GM18502 (cell line): ENCODE data around the gene CACHD1.
"Not testable (repeated sequence)": the region's sequence is repeated elsewhere in the genome, so short reads cannot be mapped to it uniquely, and the experiment has no call there.

Source experiments
- ATAC-seq: cut with Tn5 transposase; IDR thresholded peaks from one replicate; pipeline ENCODE4 v1.9.1; 2021; ENCODE audit warnings: mild to moderate bottlenecking; ENCODE audit not compliant: unreplicated experiment, poor library complexity

Gene CACHD1

DNA sequence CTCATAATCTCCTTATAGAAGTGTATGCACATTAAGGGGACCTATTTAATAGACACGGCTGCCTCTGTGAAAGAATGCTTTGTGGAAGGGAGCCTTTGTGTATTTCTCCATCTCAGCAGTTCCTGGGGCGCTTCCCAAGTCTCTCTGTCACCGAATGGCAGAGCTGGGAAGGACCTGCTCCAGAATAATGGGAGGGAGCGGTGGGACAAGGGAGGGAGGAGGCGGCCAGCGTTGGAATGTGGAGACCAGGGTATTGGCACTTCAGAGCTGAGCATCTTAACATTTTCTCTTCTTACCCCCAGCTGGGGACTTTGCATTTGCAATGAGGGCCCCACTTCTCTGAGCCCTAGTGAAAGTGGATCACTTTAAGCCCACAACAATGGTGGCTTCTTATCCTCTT is 23.9 kb downstream of the CACHD1 start:
- ATAC-seq, result no peak

DNA sequence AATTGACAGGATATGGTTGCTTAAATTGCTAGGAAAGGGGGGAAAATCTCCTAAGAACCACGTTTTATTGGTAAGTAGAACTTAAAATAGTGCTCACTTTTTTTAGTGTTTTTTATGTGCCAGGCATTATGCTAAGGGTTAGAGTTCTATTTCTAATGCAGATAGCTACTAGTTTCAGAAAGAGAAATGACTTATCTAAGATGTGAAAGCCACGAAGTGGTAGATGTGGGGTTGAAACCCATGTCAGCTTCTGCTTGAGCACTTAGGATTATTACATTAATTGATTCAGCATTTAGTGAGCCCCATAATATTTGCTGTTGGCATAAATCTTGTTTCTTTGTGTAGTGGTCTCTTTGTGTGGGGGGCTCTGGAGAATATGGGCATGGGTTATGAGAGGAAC is 24.7 kb downstream of the CACHD1 start:
- no peak for ATAC-seq

DNA sequence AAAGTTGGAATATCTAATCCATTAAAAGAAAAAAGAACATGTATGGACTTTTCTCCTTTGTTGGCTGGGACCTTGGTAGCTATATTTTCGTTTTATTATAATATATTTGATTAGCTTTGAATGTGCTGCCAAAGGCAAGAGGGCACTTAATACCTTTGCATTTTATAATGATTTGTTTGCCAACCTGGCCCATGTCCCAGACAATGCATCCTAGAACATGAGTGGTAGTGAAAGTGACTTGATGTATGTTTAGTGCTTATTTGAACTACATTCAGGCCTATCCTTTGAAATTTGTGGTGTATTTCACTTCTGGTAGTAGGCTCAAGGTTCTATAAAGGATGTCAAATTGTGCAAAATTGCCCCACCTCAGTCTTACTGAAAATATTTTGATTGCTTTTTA is 25.9 kb downstream of the CACHD1 start:
- no peak for ATAC-seq

DNA sequence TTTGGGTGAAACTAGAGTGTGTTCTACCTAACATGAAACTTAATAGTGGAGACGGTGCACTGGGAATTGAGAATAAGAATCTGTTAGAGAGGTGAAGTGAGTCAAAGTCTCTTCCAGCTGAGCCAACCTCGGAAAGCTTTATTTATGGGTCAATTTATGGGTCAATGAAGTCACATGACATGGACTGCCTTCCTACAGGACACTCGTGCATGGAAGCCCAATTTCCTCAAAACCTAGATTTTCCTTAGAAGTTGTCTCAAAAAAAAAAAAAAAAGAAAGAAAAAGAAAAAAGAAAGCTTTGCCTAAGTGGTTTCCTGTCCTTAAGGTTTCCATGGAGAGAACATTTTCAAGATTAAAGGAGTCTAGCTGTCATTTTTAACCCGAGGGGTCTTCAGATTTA is 26.7 kb downstream of the CACHD1 start:
- ATAC-seq, result no peak

DNA sequence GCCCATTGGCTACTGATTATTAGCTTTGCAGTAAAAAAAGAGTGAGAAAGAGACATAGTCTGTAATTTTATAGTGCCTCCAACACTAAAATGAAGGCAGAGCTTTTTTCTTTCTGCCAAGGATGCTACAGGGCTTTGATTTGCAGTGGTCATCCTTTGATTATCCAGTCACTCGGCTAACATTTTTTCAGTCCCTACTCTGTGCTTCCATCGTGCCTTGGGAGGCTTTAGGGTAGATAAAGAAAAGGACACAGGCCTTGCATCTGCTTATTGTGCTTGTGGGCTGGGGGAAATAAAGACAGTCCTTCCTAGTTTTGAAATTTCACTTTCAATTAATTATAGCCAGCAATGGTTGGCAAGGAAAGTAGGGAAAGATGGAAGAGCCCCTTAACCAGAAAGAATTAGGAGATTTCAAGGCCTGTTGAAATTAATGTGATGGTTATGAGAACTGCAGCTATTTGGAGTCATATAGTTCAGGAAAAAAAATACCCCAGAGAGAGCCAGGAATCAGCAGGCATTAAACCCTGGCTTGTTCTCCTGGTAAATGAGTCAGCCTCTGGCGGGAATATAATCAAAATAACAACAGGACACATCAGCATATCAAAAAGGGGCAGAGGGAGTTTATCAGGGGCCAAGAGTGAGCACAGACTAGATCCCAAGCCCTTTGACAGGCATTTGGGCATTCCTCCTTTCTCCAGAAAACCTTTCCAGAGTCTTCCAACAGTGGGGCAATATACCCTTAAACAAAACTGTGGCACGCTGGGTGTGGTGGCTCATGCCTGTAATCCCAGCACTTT is 27.4 kb downstream of the CACHD1 start:
- no peak for ATAC-seq

DNA sequence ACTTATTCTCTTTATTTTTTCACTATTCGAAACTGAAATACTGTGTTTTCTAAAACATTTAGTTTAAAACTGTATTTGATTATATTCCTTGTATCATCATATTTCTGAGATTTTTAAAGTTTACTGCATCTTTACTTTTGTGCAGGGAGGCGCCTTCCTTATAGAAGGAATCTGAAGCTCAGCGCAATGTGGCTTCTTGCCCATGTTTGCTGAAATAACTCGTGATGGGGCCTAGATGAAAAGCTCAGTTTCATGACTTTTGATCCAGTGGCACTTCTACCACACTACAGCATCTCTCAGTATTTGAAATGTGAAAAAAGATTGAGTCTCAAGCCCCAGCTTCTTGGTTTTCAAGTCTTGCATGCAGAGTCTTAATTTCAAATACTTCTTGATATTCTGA is 28.4 kb downstream of the CACHD1 start:
- no peak for ATAC-seq

DNA sequence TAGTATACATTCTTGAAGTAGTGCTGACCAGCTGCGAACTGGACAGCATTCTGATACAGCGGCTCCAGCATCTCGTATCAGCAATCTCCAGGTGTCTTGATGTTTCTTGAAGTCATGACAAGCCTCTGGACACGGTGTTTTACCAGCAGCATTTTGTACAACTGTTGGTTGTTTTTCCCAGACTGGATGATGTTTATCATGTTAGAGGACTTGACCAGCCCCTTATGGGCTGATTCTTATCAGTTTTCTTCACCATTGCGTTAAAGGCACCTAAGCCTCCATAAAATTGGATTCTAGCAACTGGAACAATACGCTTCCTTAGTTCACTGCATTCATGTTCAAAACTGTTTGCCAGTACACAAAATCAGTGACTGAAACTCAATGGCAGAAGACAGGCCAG is 29.1 kb downstream of the CACHD1 start:
- no peak for ATAC-seq

DNA sequence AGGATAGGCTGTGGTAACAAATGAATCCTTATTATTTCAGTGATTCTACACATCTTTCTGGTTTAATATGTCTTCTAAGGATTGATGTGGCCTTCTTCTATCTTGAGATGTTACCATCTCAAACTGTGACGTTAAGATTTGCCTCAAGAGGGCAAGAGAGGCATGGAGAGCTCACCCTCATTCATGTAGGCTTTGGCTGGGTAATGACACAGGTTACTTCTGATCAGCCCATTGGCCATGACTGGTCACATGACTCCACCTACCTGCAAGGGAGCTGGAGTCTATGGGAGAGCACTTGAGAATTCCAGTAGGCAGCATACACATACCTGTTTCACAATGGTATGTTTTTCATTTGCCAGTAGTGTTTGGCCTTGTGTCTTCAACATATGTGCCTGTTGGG is 30.0 kb downstream of the CACHD1 start:
- no peak for ATAC-seq

DNA sequence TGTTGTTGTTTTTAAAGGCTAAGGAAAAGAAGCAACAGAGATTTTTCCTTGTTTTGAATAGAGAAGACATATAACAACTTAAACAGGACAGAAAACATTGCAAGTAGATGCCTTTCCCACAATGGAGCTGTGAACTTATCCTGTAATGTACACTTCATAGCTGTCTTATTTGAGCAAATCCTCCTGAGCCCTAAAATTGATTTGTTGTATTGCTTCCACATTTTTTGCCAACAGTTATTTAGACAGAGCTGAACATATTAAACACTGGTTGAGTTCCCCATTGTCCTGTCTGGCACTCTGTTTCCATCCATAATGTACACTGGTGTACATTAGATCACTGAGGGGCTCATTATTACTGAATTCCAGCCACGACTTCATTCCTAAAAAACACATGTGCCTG is 32.2 kb downstream of the CACHD1 start:
- no peak for ATAC-seq

DNA sequence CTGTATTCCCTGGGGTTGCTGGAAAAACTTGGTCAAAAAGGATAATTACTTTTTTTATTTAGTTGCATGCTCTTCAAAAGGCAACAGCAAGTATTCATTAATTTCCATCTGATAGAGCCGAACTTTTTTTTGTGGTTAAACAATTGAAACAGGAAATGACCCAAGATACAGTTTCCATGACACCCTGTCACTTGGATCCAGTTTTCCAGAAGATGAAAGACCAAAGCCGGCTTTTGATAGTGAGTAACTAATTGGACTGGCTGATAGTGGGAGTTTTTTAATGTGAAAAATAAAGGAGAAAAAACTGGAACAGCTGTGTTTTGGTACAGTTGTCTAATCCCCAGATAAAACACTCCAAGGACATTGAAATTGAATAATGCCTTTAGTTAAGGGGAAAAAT is 33.0 kb downstream of the CACHD1 start:
- ATAC-seq, result no peak

DNA sequence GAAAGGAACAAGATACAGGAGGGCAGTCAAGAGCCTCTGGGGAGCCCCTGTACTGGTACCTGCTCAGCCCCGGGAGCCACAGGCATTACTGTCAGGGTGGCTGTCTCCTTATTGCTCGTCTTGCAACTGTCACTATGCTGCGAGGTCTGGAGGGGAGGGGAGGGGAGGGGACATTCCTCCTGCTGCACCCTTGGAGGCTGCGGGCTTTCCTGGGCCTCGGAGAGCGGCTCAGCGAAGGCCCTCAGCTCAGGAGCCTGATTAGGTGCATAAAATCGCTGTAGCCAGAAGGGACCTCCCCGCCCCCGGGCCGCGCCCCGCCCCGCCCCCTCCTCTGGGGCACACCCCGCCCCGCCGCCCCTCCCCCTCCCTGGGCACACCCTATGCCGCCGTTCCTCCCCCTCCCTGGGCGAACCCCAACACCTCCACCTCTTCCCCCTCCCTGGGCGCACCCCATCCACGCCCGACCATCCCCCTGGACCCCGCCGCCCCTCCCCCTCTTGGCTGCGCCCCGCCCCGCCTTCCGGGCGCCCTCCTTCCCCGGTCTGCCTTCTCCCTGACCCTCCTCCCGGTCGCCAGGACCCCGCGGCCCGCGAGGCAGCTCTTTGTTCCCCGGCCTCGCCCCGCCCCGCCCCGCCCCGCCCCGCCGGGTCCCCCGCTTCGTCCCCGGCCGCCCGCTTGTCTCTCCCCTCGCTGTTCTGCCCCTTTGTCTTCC is 35.5 kb downstream of the CACHD1 start:
- no peak for ATAC-seq

DNA sequence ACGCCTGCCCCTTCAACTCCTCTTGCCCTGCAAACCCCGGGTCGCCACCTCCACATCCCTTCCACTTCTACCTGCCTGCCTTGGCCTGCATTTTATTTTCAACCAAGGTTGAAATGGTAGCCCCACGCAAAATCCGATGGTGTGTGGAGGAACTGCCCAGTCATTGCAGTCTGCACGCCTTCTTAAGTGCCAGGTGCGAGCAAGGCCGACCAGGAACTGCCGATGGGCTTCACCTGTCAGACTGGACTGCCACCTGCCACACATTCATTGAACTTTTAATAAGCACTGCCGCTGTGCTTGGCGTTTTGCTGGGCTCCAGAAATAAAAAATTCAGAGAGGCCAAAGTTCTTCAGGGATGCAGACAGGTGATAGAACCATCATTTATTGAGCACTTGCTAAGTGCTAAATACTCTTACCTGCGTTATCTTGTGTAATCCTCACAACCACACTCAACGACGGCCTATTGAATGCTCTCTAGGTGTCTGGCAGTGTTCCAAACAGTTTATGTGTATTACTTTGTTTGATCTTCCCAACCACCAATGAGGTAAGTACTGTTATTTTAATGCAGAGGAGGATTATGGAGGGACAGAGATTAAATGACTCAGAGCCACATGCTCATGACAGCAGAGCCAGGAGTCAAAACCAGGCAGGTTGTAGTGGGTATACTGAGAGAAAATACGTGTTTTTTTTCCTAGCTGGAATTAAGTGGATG is 36.2 kb downstream of the CACHD1 start:
- ATAC-seq, result no peak

DNA sequence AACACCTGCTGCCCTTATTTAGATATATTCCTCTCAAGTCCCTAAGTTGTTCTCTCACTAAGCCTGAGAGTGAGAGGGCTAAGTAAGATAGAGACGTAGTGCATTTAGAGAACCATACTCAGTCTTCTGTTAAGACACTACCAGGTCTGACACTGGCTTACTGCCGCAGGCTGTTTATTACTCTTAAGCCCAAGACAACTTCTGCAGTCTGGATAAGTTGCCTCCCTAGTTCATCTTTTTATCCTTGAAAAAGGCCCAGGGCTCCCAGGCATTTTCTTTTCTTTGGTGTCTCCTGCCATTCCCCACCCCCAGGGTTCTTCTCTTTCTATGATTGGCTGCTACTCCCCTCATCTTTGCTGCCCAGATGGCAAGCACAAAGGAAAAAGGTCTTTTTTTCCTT is 38.7 kb downstream of the CACHD1 start:
- no peak for ATAC-seq

DNA sequence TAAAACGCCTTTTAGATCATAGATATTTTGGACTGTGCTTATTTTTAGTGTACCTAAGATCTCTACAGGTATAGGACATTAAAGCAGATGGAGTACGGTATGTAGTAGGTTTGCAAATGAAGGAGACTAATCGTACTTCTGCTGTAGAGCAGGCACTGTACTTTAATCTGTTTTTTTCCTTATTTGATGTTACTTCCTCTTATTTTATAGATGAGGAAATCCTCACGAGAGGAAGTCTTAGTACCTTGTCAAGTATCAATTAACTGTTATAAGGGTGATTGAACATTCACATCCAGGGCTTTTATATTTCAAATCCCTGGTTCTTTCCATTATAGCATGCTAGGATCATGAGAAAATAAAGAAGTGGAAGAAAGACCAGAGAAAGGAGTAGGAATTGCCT is 41.1 kb downstream of the CACHD1 start:
- ATAC-seq, result no peak

DNA sequence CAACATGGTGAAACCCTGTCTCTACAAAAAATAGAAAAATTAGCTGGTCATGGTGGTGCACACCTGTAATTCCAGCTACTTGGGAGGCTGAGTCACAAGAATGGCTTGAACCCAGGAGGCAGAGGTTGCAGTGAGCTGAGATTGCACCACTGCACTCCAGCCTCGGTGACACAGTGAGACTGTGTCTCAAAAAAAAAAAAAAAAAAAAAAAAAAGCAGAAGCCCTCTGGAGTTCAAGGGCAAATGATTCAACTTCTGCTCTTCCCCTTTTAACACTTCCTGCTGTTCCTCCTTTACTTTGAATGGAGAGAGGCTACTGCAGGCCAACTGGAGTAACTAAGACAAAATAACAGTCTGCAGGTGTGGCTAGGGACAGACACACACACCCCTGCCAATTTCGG is 42.3 kb downstream of the CACHD1 start:
- ATAC-seq, result not testable (repeated sequence)

DNA sequence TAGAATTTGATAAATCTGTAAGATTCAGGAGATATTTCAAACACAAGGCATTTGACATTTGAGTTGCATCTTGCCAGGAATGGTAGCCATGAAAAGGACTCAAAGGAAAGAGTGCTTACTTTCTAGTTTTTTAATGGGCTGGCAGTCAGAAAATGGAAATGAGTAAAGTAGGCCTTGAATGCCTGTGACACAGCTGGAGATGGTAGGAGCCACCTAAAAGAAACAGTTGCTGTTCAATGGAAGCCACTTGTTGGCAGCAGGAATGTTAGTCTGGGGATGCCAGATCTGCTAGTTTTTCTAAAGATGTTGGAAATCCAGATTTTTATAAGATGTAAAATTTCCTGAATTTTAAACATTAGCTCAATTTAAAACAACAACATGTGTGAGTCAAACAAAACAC is 43.6 kb downstream of the CACHD1 start:
- ATAC-seq, result no peak

DNA sequence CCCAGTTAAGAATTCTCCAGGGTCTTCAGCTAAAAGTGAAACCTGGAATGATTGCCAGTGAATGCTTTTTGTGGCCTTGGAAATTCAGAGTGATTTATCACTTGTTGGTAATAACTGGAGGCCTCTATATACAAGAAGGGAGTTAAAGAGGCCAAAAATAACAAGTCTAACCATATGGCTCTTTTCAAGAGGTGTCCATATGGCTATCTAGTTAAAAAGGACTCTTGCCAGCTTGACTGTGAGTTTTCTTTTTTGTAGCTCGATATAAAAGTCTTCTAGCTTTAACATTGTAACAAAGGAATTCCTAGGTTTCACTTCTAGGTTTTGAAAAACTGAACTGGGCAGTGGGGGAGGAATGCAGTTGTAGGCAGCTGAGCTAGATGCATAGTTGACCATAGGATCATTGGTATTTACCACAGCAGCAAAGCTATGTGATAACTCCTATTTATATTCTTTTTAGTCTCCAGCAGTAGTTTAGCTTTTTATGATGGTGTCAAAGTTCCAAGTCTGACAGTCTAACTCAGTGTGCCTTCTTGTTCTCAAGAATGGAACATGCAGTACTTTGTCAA is 44.4 kb downstream of the CACHD1 start:
- no peak for ATAC-seq

DNA sequence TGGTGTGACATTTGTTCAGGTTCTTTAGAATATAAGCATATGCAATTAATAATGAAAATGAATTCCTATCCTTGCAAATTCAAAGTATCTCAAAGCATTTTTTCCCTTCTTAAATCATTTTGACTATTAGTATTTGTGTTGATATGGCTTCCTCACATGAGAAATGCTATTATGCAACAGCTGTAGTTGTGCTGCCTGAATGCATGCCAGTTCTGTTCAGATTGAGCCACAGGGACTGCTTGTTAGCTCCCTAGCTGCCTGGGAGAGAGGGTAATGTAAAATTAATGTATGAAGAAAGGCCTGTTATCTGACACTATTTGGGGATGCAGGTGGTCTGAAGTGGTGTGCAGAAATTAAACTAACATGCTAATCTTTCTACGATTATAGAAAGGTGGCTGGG is 45.5 kb downstream of the CACHD1 start:
- no peak for ATAC-seq

DNA sequence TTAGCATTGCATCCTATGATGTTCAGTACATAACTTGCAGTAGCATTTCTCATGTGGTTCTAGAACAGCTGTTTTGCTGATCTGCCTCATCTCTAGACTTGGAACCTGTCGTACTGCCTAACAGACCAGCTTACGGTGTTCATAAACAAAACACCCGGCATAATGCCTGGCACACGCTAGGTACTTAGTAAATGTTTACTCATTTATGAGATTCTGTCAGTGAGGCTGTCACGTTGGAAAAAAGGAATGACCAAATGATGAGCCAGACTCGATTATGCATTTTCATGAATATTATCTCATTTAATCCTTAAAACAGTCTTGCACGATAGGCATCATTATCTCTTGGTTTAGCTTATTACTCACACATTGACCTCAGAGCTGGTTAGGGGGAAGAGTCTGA is 46.4 kb downstream of the CACHD1 start:
- ATAC-seq, result no peak

DNA sequence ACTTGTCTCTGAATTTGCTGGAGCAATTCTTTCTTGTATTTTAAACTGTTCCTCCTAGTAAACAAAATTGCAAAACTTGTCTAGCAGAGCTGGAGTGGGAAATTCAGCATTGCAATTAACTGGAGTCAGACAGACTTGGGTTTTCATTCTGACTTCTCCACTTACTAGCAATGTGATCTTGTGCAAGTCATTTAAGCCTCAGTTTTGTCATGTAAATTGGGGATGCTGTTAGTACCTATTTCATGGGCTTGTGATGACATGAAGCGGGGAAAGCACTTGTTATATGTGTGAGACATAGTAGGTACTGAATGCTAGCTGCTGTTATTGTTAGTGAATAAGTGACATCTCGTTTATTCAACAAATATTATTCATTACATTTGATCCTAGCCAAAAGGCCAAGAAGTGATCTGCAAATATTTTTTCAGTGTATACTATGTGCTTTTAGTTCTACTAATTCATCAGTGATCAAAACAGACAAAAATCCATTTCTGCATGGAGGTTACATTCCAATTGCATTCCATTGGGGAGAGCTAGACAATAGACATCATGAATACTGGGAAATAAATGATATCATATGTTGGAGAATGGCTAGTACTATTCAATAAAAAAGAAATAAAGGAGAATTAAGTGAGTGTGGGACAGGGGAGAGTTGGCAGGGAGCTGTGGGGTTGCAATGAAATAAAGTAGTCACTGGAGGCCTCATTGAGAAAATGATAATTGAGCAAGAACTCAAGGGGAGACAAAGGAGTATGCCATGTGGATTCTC is 47.1 kb downstream of the CACHD1 start:
- ATAC-seq, result no peak
